NCI-H1048 (cell line): Measurements from ENCODE around the gene FBXO38.

Source experiments
- DNase-seq: peaks from one replicate; lab custom pipeline; 2025; lab: John Stamatoyannopoulos, UW

Gene FBXO38

DNA sequence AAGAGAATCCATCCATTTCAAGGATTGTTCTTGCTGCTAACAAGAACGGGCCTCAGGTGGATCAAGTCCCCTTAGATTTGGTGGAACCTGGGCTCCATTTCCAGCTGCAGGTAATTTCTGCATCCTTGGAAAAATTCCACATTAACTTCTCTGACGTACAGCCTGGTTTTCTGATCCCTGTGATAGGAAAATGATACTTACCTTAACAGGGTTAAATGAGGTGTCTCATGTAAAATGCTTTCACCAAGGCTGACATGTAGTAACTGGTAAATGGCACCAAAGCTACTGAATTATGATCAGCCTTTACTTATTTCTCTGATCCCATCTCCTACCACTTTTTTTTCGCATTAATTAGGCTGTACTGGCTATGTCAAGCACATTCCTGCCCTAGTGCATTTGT lies 93.7 kb downstream of the FBXO38 start:
- no peak for DNase-seq

DNA sequence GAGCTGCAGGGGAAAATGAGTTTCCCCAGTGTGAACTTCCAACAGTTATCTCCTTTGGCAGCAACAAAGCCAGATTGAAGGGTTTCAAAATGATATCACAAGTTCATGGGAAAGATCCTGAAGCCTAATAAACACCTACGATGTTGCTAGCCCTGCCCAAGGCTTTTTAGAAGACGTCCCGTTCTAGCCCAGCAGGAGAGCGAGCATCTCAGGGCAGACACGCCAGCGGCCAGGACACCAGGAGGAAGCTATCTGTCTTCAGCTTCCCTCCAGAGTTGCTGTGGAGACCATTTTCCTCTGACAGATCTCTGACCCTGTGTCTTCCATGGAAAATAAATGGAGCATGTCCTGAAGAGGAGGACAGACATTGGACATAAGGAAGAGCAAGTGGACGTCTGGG lies 98.4 kb downstream of the FBXO38 start:
- no peak for DNase-seq

DNA sequence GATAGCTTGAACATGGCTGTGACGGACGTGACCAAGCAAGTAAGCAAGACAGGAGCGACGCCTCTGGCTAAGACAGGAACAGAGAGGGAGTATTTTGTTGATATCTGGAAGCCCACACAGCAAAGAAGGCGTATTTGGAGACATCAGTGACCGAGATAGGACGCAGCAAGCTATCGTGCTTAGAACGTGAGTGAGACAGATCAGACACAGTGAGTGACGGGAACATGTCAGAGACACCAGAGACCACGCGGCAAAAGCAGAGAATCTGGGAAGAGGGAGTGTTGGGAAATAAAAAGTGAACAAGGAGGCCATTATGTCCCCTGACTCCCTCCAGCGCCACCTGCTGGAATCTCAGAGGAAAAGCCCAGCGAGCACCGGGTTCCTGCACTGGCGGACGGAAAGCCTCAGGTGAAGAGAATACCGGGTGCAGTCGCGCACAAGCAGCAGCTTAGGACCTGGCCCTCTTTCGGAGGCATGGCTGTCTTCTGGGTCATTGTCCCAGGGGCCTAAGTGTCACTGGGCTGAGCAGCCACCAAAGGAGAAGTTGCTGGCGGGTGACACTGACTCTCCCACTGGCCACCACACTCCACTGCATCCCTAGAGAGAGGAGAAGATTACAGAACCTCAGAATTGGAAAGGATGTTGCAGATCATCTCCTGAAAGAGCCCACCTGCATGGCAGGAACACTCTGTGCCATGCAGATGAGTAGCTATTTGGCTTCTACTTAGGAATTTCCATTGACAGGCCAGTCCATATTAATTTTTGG lies 99.1 kb downstream of the FBXO38 start:
- DNase-seq, result no peak

DNA sequence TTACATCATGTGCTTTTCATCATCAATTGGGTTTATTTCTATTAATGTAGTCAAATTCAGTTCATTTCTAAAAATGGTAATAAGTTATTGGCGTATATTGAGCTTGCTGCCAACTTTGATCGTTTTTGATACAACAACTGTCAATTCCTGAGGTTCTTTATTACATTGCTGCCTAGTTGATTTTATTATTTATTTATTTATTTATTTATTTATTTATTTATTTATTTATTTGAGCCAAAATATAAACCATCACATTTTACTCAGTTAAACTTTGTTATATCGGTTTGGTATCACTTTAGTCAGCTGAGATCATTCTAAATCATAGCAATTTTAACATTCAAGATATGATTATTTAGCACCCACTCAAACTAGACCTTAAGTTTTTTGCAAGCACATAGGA lies 100.0 kb downstream of the FBXO38 start:
- DNase-seq, result no peak

DNA sequence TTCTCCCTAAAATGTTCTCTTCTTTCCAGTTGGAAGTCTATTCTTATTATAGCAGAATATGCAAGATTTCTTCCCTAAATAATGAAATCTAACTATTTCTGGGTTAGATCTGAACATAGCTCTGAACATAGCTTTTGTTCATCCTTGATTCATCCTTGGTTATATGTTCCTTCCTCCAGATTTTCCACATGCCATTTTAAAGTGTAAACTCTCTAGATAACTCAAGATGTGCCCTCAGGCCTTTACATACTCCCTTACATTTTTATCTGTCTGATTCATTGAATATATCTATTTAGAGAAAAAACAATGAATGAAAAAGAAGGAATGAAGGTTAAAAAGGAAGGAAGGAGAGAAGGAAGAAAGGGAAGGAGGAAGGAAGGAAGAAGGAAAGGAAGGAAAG lies 100.9 kb downstream of the FBXO38 start:
- no peak for DNase-seq

DNA sequence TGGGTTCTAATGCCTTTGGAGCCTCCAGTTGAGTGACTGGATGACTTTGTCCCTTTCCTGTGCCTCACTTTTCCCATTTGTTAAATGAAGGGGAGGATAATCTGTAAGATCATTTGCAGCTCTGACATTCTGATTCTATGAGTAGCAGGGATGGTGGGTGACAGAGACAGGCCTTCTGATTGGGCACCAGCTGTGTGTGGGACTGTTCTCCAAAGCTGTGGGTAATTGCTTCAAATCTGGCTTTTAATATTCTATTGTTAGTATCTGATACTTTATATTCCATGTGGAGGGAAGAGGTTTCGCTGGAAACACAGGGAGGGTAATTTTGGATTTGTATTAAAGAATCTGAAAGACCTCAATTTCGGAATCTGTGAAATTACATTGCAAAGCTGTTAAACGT lies 102.7 kb downstream of the FBXO38 start:
- no peak for DNase-seq

DNA sequence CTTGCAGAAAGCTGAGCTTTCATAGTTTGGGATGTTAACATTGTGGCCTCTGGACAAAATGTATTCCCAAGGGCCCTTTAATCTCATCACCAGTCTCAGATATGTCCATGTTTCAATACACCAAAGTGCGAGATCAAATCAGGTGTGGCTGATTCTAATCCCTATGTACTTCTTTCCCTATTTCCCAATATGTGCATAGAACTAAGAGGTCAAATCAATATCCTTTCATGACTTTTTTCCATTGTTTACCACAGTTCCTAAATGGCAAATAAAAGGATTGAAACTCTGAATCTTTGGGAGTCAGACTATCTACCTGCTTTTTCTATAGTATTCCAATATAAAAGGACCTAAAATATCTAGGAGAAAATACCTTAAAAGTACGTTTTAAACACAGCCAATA lies 105.0 kb downstream of the FBXO38 start:
- DNase-seq, result no peak

DNA sequence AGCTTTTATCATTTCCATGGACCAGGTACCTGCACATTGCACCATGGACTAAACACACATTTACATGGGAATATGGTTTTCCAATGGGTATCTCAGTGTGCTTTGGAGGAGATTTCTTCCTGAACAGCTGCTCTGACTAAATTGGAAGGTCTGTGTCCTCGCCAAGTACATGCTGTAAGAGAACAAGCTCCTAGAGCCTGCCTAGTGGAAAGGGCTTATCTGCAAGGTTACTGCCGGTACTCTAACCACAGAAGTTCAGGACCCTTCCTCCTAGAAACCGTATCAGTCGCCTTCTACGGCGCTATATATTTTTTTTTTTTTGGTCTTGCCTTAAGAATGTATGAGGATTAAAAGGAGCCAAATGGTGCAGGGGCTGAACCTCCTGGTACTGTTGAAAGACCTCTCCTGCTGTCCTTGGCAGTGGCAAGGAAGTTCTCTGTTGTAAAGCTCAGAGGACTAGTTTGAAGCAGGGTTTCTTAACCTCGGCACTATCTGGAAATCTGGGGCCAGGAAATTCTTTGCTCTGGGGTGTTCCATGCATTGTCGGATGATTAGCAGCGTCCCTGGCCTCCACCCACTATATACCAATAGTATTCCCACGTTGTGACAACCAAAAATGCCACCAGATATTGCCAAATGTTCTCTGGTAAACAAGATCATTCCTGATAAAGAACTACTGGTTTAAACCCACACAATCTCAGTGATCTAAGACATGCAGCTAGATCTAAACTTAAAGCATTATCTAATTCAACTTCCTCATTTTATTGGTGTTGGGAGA lies 107.4 kb downstream of the FBXO38 start:
- no peak for DNase-seq

DNA sequence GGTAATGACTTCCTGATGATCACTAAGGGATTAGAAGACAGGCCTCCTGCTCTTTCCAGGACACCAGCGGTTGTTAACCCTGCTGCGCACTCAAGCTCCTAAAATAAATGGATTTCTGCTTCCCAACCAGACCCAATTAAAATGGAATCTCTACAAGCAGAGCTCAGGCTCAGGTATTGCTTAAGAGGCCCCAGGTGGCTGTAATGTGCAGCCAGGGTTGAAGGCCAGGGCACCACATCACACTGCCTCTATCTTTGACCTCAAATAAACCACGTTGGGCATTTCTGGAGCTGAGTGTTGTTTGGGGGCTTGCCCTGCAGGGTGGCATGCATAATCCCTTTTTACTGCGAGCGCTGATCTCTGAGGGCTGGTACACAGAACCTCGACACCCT lies 108.0 kb downstream of the FBXO38 start:
- DNase-seq, result no peak

DNA sequence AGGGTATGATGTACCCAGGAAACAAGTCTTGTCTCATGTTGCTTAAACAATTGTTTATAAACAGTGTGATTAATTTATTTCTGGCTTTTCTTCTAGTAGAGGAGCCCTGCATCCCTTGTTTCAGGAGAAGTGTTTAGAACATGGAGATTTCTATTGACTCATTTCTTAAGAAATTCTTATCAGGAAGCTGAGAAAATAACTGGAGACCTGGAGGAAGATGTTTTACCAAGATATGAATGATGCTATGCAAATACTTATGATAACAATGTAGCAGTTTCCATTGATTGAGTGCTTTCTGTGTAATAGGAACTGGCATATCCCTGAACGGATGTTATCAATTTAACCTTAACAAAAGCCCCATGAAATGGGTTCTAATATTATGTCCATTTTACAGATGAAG lies 108.6 kb downstream of the FBXO38 start:
- no peak for DNase-seq
